Measurements from ENCODE around the gene OBSCN.

DNA sequence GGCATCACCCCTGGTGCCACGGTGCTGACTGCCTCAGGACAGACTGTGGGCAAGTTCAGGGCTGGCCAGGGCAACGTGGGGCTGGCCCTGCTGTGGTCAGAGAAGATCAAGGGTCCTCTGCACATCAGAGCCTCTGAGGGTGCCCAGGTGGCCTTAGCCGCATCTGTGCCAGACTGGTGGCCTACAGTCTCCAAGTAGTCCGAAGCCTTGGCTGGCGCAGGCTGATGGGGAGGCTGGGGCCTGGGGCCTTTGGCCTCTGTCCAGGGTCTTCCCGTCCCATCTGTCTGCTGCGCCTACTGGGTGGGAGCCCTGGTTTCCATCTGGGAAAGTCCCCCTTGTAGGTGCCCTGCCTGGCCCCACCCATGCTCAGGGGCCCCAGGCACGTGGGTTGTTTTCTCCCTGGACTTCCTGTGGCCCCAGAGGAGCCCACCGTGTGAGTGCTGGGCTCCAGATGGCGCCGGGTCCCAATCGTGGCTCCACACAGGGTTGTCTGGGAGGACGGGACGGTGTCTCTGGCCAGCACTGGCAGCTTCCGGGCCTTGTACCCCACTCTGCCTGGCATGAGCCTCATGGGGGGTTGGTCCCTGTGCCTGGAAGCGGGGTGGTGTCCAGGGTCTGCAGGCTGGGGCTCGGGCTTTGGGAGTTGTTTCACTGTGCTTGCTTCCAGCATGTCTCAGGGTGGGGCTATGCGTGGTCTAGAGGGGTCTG is 32.4 kb upstream of the OBSCN start:
- TF ChIP-seq CTCF (IDR thresholded peaks at IDR 0.05; ENCODE audit: low read length) (no peak), EZH2 (IDR thresholded peaks at IDR 0.05; ENCODE audit: borderline replicate concordance, low read length) (no peak)
